ENCODE results near the gene SALL2. TPM values are rescaled to one million over a fixed set of nuclear protein-coding genes. Genes with fewer than 3 reads are reported as not detected.
A peak's percentile ranks its signal among the peaks of the same experiment; 100 is the strongest.

The SALL2 gene
- total RNA-seq, 1 experiment from 2014 or later: 287 TPM

DNA sequence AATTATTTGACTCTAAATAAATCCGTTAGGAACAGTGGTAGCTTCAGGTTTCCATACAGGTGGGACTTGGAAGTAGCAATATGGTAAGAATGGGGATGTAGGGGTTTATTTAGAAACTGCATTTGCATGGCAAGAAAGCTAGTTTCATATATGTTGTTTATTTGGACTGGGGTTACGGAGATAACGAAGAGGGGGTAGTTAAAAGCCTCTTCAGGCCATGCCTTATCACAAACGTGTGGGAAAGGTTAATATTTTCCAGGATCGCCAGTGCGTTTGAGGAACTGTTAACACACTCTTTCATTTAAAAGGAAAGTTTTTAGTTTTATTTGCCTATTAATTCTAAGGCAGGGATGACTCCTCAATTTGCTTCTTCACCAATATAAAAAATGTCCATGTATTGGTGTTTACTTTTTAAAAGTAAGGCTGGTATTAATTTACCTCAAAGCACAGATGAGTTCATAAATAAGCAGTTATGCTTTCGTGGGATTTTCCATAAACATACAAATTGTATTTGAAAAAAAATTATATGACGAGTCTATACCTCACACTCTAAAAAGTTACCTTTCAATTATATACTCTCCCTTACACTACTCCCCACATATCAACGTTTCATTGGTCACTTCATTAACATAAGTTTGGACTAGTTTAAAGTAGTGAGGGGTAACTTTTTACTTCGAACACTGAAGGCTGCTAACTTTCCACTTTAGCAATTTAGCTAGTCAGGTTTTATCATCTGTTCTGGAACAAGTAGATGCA is 50.2 kb downstream of the SALL2 start:
- no peak overlapping the region for H2BK15ac ChIP-seq (ENCODE audit: low read depth, low read length)
- no peaks in the 10 kb centered on the region for H3K4me1 ChIP-seq (ENCODE audit: insufficient read depth, low read length)
- H3K4me3 Mint-ChIP-seq: peak overlapping the region; percentile 98 to 100
- no peaks in the 10 kb centered on the region; a peak in 1 of 5 replicates for H3K9me3 Mint-ChIP-seq
- peaks cover 7% of the 10 kb centered on the region for H3K23me2 ChIP-seq (ENCODE audit: insufficient read length, low read depth, low read length, poor library complexity, severe bottlenecking)
- H3K56ac ChIP-seq (ENCODE audit: insufficient read length, low read depth, low read length): no peak overlapping the region
- H2BK5ac ChIP-seq (ENCODE audit: insufficient read length, low read length): peak overlapping the region; percentile 12
- H2BK12ac ChIP-seq (ENCODE audit: insufficient read length, low read depth, low read length): no peak overlapping the region
- no peak overlapping the region for H4K8ac ChIP-seq (replicated peaks; ENCODE audit: insufficient read length, low read depth, low read length)
- no peak for DNase-seq
- H3K4me2 ChIP-seq (ENCODE audit: insufficient read depth, insufficient read length, low read length): peak overlapping the region; percentile 93
- no peak overlapping the region for H2AK5ac ChIP-seq (ENCODE audit: insufficient read length, low read length)
- H3K36me3 Mint-ChIP-seq (ENCODE audit: insufficient read depth in 1 of 3, low read depth in 3 of 3): peaks cover 21 to 39% (median 33%) of the 10 kb centered on the region in 3 experiments; a peak in 6 of 7 replicates
- TF ChIP-seq, protein P1, sequence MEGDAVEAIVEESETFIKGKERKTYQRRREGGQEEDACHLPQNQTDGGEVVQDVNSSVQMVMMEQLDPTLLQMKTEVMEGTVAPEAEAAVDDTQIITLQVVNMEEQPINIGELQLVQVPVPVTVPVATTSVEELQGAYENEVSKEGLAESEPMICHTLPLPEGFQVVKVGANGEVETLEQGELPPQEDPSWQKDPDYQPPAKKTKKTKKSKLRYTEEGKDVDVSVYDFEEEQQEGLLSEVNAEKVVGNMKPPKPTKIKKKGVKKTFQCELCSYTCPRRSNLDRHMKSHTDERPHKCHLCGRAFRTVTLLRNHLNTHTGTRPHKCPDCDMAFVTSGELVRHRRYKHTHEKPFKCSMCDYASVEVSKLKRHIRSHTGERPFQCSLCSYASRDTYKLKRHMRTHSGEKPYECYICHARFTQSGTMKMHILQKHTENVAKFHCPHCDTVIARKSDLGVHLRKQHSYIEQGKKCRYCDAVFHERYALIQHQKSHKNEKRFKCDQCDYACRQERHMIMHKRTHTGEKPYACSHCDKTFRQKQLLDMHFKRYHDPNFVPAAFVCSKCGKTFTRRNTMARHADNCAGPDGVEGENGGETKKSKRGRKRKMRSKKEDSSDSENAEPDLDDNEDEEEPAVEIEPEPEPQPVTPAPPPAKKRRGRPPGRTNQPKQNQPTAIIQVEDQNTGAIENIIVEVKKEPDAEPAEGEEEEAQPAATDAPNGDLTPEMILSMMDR (conservative IDR thresholded peaks at IDR 0.05): no peak
- H2BK20ac ChIP-seq (ENCODE audit: low read depth, low read length, poor library complexity, severe bottlenecking): no peak overlapping the region
- WGBS (ENCODE audit: extremely low coverage, insufficient read length, low lambda C conversion rate): 100% methylated on average over 1 of the region's 10 CpGs
- no peak overlapping the region for H3K14ac ChIP-seq (ENCODE audit: insufficient read depth, low read length)
- peak overlapping the region; percentile 93 for H3K9ac ChIP-seq (ENCODE audit: extremely low read depth, insufficient read length, low read length)
- no peak overlapping the region for H3K23ac ChIP-seq (ENCODE audit: insufficient read length, low read depth, low read length)
- H3K9me3 ChIP-seq (ENCODE audit: control insufficient read depth, low read depth, low read length): no peaks in the 10 kb centered on the region
- no peaks in the 10 kb centered on the region for H4K20me1 ChIP-seq (ENCODE audit: control insufficient read depth, insufficient read depth, insufficient read length)
- no peak overlapping the region for H4K91ac ChIP-seq (ENCODE audit: insufficient read length, low read depth, low read length)
- no peak overlapping the region for H3T11ph ChIP-seq (ENCODE audit: low read length)
- H3K18ac ChIP-seq (ENCODE audit: insufficient read length, low read depth, low read length): no peak overlapping the region
- H3K27ac Mint-ChIP-seq: peak overlapping the region; percentile 94 to 99 (median 97)
- H3K27me3 ChIP-seq (ENCODE audit: insufficient read depth, low read length): no peaks in the 10 kb centered on the region
- no peak overlapping the region for H4K5ac ChIP-seq (ENCODE audit: insufficient read length, low read depth, low read length)
- H3K27ac ChIP-seq (ENCODE audit: insufficient read length, low read depth, low read length): peak overlapping the region; percentile 69
- no peak overlapping the region for H3K4ac ChIP-seq (ENCODE audit: low read depth, low read length)
- peaks cover 5% of the 10 kb centered on the region for H3K79me1 ChIP-seq (ENCODE audit: insufficient read depth, low read depth, low read length, poor library complexity, severe bottlenecking)
- H3K79me2 ChIP-seq (ENCODE audit: insufficient read depth, low read length): peaks cover 1% of the 10 kb centered on the region; the same call in 1 of the 2 replicates
- H3K4me1 Mint-ChIP-seq: peaks cover 8 to 13% of the 10 kb centered on the region in 2 experiments
- peak overlapping the region; percentile 89 for H2AFZ ChIP-seq (ENCODE audit: low read length)
- H3K27me3 Mint-ChIP-seq (ENCODE audit: low read depth): no peaks in the 10 kb centered on the region
- no peak overlapping the region for H2BK120ac ChIP-seq (ENCODE audit: low read depth, low read length, poor library complexity, severe bottlenecking)

Other genes starting within 250 kb of the SALL2 start
- gene RPGRIP1, start 246.3 kb downstream of the SALL2 start, total RNA-seq (2021): 0.07 and 0.59 TPM in 2 replicates
- gene SUPT16H, start 142.3 kb downstream of the SALL2 start, total RNA-seq (2021): 210 and 215 TPM in 2 replicates
- 132 and 135 TPM in 2 replicates for gene CHD8, start 70.2 kb downstream of the SALL2 start, total RNA-seq (2021)
- gene RAB2B, start 49.4 kb downstream of the SALL2 start, total RNA-seq (2021): 26.2 and 27.9 TPM in 2 replicates
- gene TOX4, start 49.2 kb downstream of the SALL2 start, total RNA-seq (2021): 58.0 and 64.7 TPM in 2 replicates
- gene METTL3, start 15.0 kb downstream of the SALL2 start, total RNA-seq (2021): 84.1 and 84.4 TPM in 2 replicates
- not detected in 2 replicates for gene OR10G3, start 53.7 kb upstream of the SALL2 start, total RNA-seq (2021)
- not detected in 2 replicates for gene OR10G2, start 108.6 kb upstream of the SALL2 start, total RNA-seq (2021)
- not detected in 2 replicates for gene OR4E2, start 127.5 kb upstream of the SALL2 start, total RNA-seq (2021)
- not detected in 2 replicates for gene OR4E1, start 147.5 kb upstream of the SALL2 start, total RNA-seq (2021)

Measured in H9 (cell line).